ENCODE results near the gene TOMM40L. TPM values are rescaled to one million over a fixed set of nuclear protein-coding genes. Genes with fewer than 3 reads are reported as not detected.
A peak's percentile ranks its signal among the peaks of the same experiment; 100 is the strongest.

TOMM40L gene
- 22.7 and 24.9 TPM in 2 replicates for total RNA-seq

DNA sequence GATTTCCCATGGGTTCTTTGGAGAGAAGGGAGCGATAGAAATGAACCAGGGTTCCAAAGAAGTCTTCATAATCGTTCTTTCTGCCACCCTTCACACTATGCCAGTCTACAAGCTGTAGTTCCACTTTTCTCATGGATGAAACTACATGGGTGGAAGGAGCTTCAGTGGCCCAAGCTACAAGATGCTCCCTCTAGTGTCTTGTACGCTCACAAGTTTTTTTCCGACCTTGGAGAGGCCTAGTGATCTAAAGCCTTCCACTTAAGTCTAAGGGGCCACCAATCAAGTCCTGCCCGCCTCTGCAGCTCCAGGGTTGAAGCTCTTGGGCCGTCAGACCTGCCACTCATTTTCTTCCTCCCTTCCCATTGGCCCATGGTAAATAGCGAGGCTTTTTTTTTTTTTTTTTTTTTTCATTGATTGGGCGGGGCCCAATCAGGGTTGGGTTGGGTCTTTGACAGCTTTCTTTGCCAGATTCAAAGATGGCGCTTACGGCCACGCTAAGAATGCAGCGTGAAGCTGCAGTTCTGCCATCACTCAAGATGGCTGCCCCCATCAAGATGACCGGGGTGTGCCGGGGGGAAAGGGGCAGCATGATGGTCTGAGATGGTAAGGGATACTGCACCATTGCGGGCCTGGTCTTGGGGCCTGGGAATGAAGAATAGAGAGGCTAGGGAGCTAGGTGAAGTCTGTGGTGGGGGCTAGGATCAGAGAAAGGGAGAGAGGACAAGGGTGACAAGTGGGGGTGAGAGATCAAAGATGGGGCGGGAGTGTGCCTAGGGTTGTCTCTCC lies at the start of gene TOMM40L:
TSS of gene TOMM40L (plus strand) at position 527 of the 786 bp plus-strand sequence. CDS start 430 bp downstream, outside the sequence.
- peaks cover 23% of the 10 kb centered on the region for H3K4me1 Mint-ChIP-seq (ENCODE audit: low read depth)
- peak within 1 kb of the TSS; percentile 100 for H3K4me3 Mint-ChIP-seq (ENCODE audit: low read depth)
- peak within 1 kb of the TSS; percentile 100 for H3K27ac Mint-ChIP-seq
- H3K27me3 Mint-ChIP-seq (ENCODE audit: low read depth), result no peaks in the 10 kb centered on the region
- peaks cover 32% of the 10 kb centered on the region for H3K36me3 Mint-ChIP-seq (ENCODE audit: low read depth)
- H3K9me3 Mint-ChIP-seq, result no peaks in the 10 kb centered on the region
- intact Hi-C loops (cut with micrococcal nuclease), result loop anchor here (1.0 to 2.0 kb wide), 5 partner anchors 15 to 89 kb away; partner anchors contain the start of genes NDUFS2 and SDHC
- DNase-seq (ENCODE audit: low spot score), result peak; percentile 89

DNA sequence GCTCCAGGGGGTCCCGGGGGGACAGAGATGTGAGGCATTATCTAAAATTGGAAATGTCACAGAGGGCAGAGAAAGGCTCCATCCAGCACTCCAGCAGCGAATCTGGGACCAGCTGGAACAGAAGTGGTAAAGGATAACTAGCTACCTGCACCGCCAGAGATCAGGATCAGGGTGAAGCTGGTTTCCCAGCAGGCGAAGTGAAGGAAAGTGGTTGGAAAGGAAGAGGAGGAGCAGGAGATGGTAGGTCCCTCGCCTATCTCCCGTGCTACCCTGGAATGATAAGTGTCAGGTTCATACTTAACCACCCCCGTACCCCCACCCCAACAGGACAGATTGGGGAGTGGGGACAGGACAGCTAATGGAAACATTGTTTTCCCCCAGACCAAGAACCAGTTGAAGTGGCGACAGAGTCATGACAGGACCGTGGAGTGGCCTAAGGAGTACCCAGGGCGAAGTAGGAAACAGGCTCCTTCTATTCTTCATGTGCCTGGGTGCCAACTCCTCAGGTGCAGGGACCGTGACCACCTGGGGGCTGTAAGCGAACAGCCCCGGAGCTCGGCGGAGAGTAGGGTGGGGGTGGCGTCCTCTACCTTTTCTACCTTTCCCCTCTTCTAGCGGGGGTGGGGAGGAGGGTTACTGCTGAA lies 49.3 kb upstream of the TOMM40L start:
- Mint-ChIP-seq H3K9me3 (no peaks in the 10 kb centered on the region), H3K4me1 (ENCODE audit: low read depth) (peaks cover 44% of the 10 kb centered on the region), H3K36me3 (ENCODE audit: low read depth) (peaks cover 51% of the 10 kb centered on the region), H3K4me3 (ENCODE audit: low read depth) (peak overlapping the region; percentile 99), H3K27ac (peak overlapping the region; percentile 97), H3K27me3 (ENCODE audit: low read depth) (no peaks in the 10 kb centered on the region)
- DNase-seq (ENCODE audit: low spot score), result no peak
- intact Hi-C loops (cut with micrococcal nuclease), result loop anchor here (1.0 to 2.0 kb wide), 2 partner anchors 10 to 44 kb away; partner anchors contain the start of genes DEDD and PPOX

DNA sequence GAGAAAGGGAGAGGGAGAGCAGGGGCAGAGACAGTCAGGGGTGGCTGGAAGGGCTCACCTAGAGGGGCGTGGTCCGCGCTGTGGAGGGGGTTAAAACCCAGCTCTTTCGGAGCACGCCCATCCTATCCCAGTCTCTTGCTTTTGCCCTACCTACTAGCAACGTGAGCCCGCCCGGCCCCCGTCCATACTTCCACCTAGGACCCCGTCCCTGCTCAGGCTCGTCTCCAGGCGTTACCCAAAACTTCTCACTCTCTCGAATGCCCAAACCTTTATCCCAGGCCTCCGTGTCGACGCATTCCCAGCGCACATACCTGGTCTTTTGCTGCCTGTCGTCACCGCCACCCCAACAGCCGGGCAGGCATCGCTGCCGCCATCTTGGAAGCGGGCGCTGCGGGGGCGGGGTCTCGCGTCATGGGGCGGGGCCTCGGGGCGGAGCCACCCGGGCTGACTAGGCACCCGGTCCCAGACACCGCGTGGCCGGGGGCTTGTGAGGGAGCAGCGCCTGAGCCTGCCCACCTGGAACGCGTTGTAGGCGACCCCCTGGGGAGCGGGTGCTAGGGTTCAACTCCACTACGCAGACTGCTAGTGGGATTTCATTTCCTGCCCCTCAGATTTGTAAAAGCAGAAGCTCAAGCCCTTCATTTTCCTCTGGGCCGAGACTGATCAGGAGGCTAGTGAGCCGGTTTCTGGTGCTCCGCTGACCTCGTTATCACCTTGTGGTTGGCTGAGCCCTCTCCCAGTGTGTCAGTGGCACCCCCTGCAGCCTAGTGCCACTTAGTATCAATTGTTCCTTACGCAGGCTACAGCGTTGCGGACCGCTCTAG lies 48.5 kb upstream of the TOMM40L start, which contains the start of gene B4GALT3:
TSS of gene B4GALT3 (minus strand) at position 396 of the 824 bp plus-strand sequence. CDS start 1,447 bp downstream, outside the sequence.
- Mint-ChIP-seq H3K4me1 (ENCODE audit: low read depth) (peaks cover 48% of the 10 kb centered on the region), H3K4me3 (ENCODE audit: low read depth) (peak within 1 kb of the TSS; percentile 99), H3K9me3 (no peaks in the 10 kb centered on the region), H3K27me3 (ENCODE audit: low read depth) (no peaks in the 10 kb centered on the region), H3K27ac (peak within 1 kb of the TSS; percentile 97), H3K36me3 (ENCODE audit: low read depth) (peaks cover 44% of the 10 kb centered on the region)
- DNase-seq (ENCODE audit: low spot score), result peak; percentile 92
- intact Hi-C loops (cut with micrococcal nuclease), result loop anchor here (1.0 to 2.0 kb wide), 2 partner anchors 11 to 45 kb away; partner anchors contain the start of genes DEDD and PPOX

DNA sequence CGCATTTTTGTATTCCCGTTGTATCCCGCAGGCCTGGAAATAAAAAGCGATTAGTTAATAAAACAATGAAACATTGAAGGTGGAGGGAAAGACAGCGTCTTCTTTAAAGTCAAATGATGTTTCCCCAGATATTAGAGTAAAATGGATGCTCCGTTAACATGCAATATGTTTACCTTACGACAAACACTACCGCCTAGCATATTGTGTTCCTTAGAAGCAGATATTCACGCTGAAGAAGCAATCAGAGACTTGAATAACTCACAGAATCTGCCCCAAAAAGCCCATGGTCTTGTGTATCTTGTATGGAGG lies 48.0 kb upstream of the TOMM40L start:
- H3K27me3 Mint-ChIP-seq (ENCODE audit: low read depth), result no peaks in the 10 kb centered on the region

DNA sequence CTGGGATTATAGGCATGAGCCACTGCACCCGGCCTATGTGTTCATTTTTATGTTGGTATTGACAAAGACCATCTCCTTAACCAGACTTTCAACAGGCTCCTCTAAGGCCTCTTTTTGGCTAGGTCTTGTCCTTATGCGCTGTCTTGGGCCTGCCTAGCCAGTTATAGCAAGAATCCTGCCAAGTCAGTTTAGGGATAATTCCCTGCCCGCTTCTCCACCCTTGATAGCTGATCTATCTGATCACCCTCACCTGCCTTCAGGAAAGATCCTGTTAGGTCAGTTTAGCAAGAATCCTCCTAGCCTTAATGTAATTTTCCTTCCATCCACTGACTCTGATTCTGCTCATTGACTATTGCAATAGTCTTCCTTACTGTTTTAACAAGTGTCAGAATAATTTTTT lies 46.2 kb upstream of the TOMM40L start:
- Mint-ChIP-seq H3K4me1 (ENCODE audit: low read depth) (peaks cover 60% of the 10 kb centered on the region), H3K36me3 (ENCODE audit: low read depth) (peaks cover 23% of the 10 kb centered on the region), H3K27ac (peak overlapping the region; percentile 23), H3K9me3 (no peaks in the 10 kb centered on the region), H3K27me3 (ENCODE audit: low read depth) (no peaks in the 10 kb centered on the region), H3K4me3 (ENCODE audit: low read depth) (no peak overlapping the region)
- no peak for DNase-seq (ENCODE audit: low spot score)
- intact Hi-C loops (cut with micrococcal nuclease), result loop anchor here (1.0 kb wide), 1 partner anchor 46 kb away; no protein-coding TSS in a partner anchor

More for the DNA sequence above, 48.0 kb upstream of the TOMM40L start:
- Mint-ChIP-seq H3K36me3 (ENCODE audit: low read depth) (peaks cover 39% of the 10 kb centered on the region), H3K27ac (peak overlapping the region; percentile 97), H3K4me1 (ENCODE audit: low read depth) (peaks cover 48% of the 10 kb centered on the region), H3K4me3 (ENCODE audit: low read depth) (peak overlapping the region; percentile 99), H3K9me3 (no peaks in the 10 kb centered on the region)
- intact Hi-C loops (cut with micrococcal nuclease), result loop anchor here (1.0 to 2.0 kb wide), 2 partner anchors 12 to 45 kb away; partner anchors contain the start of genes DEDD and PPOX
- no peak for DNase-seq (ENCODE audit: low spot score)

DNA sequence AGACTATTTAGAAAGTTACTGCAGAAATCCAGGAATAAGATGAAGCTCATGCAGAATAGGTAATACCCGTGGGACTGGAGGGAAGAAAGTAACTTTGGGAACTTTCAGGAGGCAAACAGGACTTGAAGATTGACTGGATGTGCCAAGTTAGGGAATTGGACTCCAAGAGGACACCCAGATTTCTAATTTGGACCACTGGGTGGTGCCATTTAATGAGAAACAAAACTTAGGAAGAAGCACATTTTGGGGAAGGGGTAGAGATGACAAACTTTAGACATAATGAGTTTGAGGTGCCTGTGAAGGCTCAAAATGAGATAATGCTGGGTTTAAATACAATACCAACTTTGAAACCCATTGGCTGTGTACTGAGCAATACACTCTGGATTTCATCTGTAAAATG lies 45.2 kb upstream of the TOMM40L start:
- DNase-seq (ENCODE audit: low spot score), result no peak
- Mint-ChIP-seq H3K4me1 (ENCODE audit: low read depth) (peaks cover 62% of the 10 kb centered on the region), H3K27me3 (ENCODE audit: low read depth) (no peaks in the 10 kb centered on the region), H3K36me3 (ENCODE audit: low read depth) (peaks cover 13% of the 10 kb centered on the region), H3K9me3 (no peaks in the 10 kb centered on the region), H3K4me3 (ENCODE audit: low read depth) (no peak overlapping the region), H3K27ac (peak overlapping the region; percentile 75)
- intact Hi-C loops (cut with micrococcal nuclease), result loop anchor here (1.0 kb wide), 1 partner anchor 45 kb away; no protein-coding TSS in a partner anchor

DNA sequence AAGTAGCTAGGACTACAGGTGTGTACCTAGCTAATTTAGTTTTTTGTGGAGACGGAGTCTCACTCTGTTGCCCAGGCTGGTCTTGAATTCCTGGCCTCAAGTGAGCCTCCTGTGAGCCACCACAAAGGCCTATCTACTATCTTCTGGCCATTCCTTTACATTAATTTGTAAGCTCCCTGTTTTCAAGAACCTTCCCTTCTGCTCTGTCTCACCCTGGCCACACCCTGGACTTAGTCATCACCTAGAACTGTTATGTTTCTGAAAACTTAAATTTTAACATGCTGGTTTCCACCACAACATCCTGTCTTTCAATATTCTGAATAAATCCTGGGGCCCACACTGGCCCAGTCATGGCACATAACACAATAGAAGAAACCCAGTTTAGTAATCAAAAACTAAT lies 43.6 kb upstream of the TOMM40L start:
- Mint-ChIP-seq H3K4me3 (ENCODE audit: low read depth) (peak overlapping the region; percentile 61), H3K4me1 (ENCODE audit: low read depth) (peaks cover 64% of the 10 kb centered on the region), H3K27ac (peak overlapping the region; percentile 99), H3K9me3 (no peaks in the 10 kb centered on the region), H3K36me3 (ENCODE audit: low read depth) (peaks cover 1% of the 10 kb centered on the region), H3K27me3 (ENCODE audit: low read depth) (no peaks in the 10 kb centered on the region)
- intact Hi-C loops (cut with micrococcal nuclease), result no loop called here
- peak; percentile 62 for DNase-seq (ENCODE audit: low spot score)

DNA sequence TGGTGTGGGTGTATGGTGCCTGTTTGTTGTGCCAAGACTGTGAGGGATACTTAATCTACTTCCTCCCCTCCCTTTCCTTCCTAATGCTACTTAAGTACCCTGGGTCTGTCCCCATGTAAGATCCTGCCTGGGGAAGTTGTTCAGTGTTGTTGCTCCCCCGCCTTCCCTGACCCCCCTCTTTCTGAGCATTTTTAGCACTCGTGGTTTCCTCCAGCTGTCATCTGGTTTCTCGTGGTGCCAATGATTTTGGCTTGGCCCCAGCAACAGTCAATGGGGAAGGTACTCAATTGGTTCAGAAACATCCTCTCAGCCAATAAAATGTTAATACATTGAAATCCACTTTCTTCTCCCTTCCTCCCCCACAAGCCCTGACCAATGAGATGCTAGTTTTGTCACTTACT lies 40.6 kb upstream of the TOMM40L start:
- H3K36me3 Mint-ChIP-seq (ENCODE audit: low read depth), result no peaks in the 10 kb centered on the region
- H3K9me3 Mint-ChIP-seq, result no peaks in the 10 kb centered on the region
- H3K27me3 Mint-ChIP-seq (ENCODE audit: low read depth), result no peaks in the 10 kb centered on the region
- DNase-seq (ENCODE audit: low spot score), result peak; percentile 78
- intact Hi-C loops (cut with micrococcal nuclease), result loop anchor here (1.0 to 2.0 kb wide), 2 partner anchors 17 to 40 kb away; partner anchors contain the start of gene NDUFS2
- H3K4me1 Mint-ChIP-seq (ENCODE audit: low read depth), result peaks cover 55% of the 10 kb centered on the region
- peak overlapping the region; percentile 98 for H3K27ac Mint-ChIP-seq
- peak overlapping the region; percentile 67 for H3K4me3 Mint-ChIP-seq (ENCODE audit: low read depth)

DNA sequence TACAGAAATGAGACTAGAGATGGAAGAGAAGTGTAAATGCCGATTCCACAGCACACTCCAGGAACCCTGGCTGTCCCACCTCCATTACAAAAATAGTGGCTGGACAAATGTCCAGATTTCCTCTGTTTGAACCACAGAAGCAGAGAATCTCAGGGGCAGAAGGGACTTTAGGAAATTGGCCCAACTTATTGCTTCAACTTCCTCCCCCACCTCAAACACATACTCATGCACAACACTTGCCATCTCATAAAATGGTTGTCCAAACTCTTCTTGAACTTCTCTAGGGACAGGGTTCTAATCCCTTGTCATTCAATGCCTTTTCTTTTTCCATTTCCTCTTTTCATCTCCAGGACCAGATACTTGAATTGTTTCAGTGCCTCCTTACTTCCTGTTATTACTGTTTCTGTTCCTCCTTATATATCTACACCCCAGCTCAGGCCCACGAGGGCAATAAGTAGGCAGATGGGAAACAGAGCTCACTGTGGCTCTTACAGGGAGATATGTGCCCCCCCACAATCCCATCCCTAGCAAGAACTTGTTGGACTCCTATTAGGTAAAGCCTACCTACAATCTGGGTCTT lies 40.0 kb upstream of the TOMM40L start:
- Mint-ChIP-seq H3K27ac (peak overlapping the region; percentile 98), H3K4me3 (ENCODE audit: low read depth) (peak overlapping the region; percentile 67), H3K4me1 (ENCODE audit: low read depth) (peaks cover 49% of the 10 kb centered on the region), H3K27me3 (ENCODE audit: low read depth) (no peaks in the 10 kb centered on the region), H3K36me3 (ENCODE audit: low read depth) (no peaks in the 10 kb centered on the region), H3K9me3 (no peaks in the 10 kb centered on the region)
- intact Hi-C loops (cut with micrococcal nuclease), result loop anchor here (1.0 to 2.0 kb wide), 2 partner anchors 16 to 39 kb away; partner anchors contain the start of gene NDUFS2
- no peak for DNase-seq (ENCODE audit: low spot score)

DNA sequence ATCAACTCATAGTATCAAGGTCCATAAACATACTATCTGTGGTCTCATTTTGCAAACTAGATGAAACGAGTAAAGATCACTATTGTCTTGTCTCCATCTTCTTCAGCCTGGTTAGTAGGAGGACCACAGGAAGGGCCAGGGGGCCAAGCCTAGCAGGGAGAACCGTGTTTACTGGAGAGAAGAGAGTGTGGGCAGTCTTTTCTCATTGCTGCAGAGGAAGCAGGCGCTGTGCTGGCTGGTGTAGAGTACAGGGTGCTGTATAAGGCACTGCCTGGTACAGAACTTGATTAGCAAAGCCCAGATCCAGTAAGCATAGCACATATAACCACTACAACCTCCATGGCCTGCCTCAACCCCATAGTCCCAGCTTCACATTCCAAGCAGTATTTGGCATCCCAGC lies 38.5 kb upstream of the TOMM40L start:
- no peak for DNase-seq (ENCODE audit: low spot score)
- no peak overlapping the region for H3K4me3 Mint-ChIP-seq (ENCODE audit: low read depth)
- no peaks in the 10 kb centered on the region for H3K27me3 Mint-ChIP-seq (ENCODE audit: low read depth)
- H3K36me3 Mint-ChIP-seq (ENCODE audit: low read depth), result no peaks in the 10 kb centered on the region
- H3K4me1 Mint-ChIP-seq (ENCODE audit: low read depth), result peaks cover 44% of the 10 kb centered on the region
- peak overlapping the region; percentile 31 for H3K27ac Mint-ChIP-seq
- H3K9me3 Mint-ChIP-seq, result no peaks in the 10 kb centered on the region
- intact Hi-C loops (cut with micrococcal nuclease), result no loop called here

DNA sequence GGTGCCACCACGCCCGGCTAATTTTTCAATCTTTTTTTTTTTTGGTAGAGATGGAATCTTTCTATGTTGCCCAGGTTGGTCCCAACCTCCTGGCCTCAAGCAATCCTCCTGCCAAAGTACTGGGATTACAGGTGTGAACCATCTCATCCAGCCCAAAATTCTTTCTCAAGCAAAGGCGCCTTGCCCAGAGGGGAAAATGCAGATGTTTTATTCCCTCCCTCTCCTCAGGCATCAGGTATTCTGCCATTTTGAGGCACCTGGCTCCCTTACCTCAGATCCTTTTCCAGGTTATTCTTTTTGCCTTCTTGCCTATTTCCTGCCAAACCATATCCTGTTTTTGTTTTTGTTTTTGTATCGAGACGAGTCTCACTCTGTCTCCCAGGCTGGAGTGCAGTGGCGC lies 37.5 kb upstream of the TOMM40L start:
- no peaks in the 10 kb centered on the region for H3K36me3 Mint-ChIP-seq (ENCODE audit: low read depth)
- H3K27ac Mint-ChIP-seq, result no peak overlapping the region
- H3K4me1 Mint-ChIP-seq (ENCODE audit: low read depth), result peaks cover 43% of the 10 kb centered on the region
- no peaks in the 10 kb centered on the region for H3K27me3 Mint-ChIP-seq (ENCODE audit: low read depth)
- H3K9me3 Mint-ChIP-seq, result no peaks in the 10 kb centered on the region
- no peak for DNase-seq (ENCODE audit: low spot score)
- intact Hi-C loops (cut with micrococcal nuclease), result no loop called here
- H3K4me3 Mint-ChIP-seq (ENCODE audit: low read depth), result no peak overlapping the region

DNA sequence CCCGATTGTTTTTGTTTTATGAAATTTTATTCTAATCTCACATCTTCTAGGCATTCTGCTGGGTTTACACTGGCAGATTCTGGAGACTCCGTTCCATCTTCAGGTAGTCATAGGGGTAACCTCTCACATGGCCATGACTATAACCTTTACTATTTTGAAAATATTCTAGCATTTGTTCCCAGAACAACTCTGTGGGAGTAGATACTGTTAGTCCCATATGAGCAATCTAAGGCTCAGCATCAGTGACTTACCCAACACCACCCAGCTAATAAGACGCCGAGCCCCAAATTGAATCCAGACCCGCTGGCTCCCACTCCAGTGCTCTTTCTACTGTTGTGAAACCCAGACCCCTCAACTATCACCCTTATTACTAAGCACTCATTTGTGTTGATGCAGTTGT lies 36.8 kb upstream of the TOMM40L start:
- Mint-ChIP-seq H3K27me3 (ENCODE audit: low read depth) (no peaks in the 10 kb centered on the region), H3K4me3 (ENCODE audit: low read depth) (no peak overlapping the region), H3K36me3 (ENCODE audit: low read depth) (no peaks in the 10 kb centered on the region), H3K4me1 (ENCODE audit: low read depth) (peaks cover 39% of the 10 kb centered on the region), H3K27ac (no peak overlapping the region), H3K9me3 (no peaks in the 10 kb centered on the region)
- intact Hi-C loops (cut with micrococcal nuclease), result no loop called here
- no peak for DNase-seq (ENCODE audit: low spot score)
